Upper lobe of right lung (tissue), 1 donor: ENCODE results near the gene NOTCH1. TPM values are rescaled to one million over a fixed set of nuclear protein-coding genes. Genes with fewer than 3 reads are reported as not detected.
"Not testable (repeated sequence)": the region's sequence is repeated elsewhere in the genome, so short reads cannot be mapped to it uniquely, and the experiment has no call there.

Experiments used
- ATAC-seq: fragments of 200-7000 bp; cut with Tn5 transposase; one replicate; pipeline ENCODE4 v1.9.1; 2020; ENCODE audit warnings: mild to moderate bottlenecking, moderate library complexity
- DNase-seq: peaks from one replicate; pipeline ENCODE4 v3.0.0-alpha.2; 2020
- H3K27ac ChIP-seq: fragments of 200-600 bp; one replicate; pipeline ENCODE4 v1.8.0; 2022
- H3K27me3 ChIP-seq: fragments of 200-600 bp; one replicate; pipeline ENCODE4 v1.8.0; 2022; ENCODE audit warnings: mild to moderate bottlenecking
- H3K36me3 ChIP-seq: fragments of 200-600 bp; one replicate; pipeline ENCODE4 v1.8.0; 2022
- H3K4me1 ChIP-seq: fragments of 200-600 bp; one replicate; pipeline ENCODE4 v1.8.0; 2022
- H3K4me3 ChIP-seq: fragments of 200-600 bp; one replicate; pipeline ENCODE4 v1.8.0; 2022; ENCODE audit warnings: mild to moderate bottlenecking
- H3K9me3 ChIP-seq: fragments of 200-600 bp; one replicate; pipeline ENCODE4 v1.8.0; 2022
- CTCF ChIP-seq: fragments of 200-600 bp; IDR thresholded peaks from one replicate; pipeline ENCODE4 v1.8.0; 2022; ENCODE audit warnings: antibody characterized with exemption
- intact Hi-C: fragments of 100-400 bp; cut with DNase I; formaldehyde crosslinking; loops from one replicate; pipeline ENCODE4 v1.11.0; 2022
- total RNA-seq: library from RNA; stranded (reverse); fragmentation: NEBNext Ultra II Directional; extraction: Animal tissue kit (Norgen Biotek cat#: 25700); gene quantifications from one replicate; pipeline ENCODE4 v1.2.1, GENCODE V29; 2021
- donor health status: DM: no; HTN: yes; CAD: no; lungs with severe emphysema.

The NOTCH1 gene
- total RNA-seq, 1 donor from 2014 or later = 114 TPM

GRCh38 chr9:136575626-136576268, 29.9 kb upstream of the NOTCH1 start:
- no peak for ATAC-seq
- DNase-seq = no peak
- Histone ChIP-seq H3K27me3 (no peaks in the 10 kb centered on the region), H3K36me3 (no peaks in the 10 kb centered on the region), H3K4me3 (no peak overlapping the region), H3K27ac (no peak overlapping the region), H3K9me3 (no peaks in the 10 kb centered on the region), H3K4me1 (peaks cover 18% of the 10 kb centered on the region)
- intact Hi-C loops = no loop called here
- TF ChIP-seq CTCF = no peak

DNA sequence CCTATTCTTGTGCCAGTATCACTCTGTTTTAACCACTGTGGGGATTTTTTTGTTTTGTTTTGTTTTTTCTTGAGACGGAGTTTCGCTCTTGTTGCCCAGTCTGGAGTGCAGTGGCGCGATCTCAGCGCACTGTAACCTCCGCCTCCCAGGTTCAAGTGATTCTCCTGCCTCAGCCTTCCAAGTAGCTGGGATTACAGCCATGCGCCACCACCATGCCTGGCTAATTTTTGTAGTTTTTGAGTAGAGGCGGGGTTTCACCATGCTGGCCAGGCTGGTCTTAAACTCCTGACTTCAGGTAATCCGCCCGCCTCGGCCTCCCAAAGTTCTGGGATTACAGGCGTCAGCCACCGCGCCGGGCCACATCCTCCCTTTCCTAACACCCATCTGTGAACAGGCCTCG, 28.8 kb upstream of the NOTCH1 start:
- H3K27me3 ChIP-seq, intact Hi-C loops, H3K4me3 ChIP-seq, H3K36me3 ChIP-seq, DNase-seq, H3K9me3 ChIP-seq, H3K27ac ChIP-seq, ATAC-seq: not testable (repeated sequence)
- H3K4me1 ChIP-seq = peaks cover 18% of the 10 kb centered on the region

DNA sequence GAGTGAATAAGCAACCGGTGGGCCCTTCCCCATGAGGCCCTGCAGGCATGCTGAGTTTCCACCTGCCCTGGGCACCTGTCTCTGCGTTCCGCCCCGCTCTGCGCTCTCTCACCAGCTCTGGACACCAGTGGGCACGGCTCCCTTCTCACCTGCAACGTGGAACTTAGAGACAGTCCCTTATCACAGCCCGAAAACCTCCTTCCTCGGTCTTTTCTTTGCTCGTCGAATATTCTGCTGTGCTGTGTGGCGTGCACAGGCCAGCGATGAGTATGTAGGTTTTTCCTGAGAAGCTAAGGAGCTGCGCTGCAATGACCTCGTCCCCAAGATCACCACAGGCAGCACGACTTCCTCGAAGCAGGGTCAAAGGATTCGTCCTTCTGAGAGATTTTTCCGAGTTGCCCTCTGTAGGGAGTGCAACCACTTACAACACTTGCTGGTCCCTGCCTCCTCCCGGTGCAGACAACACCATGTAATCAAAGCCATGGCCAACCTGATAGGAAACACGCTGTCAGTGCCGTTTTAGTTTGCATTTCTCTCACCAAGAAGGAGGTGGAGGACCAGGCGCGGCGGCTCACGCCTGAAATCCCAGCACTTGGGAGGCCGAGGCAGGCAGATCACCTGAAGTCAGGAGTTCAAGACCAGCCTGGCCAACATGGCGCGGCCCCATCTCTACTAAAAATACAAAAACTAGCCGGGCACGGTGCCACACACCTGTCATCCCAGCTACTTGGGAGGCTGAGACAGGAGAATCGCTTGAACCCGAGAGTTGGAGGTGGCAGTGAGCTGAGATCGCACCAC, 27.2 kb upstream of the NOTCH1 start:
- TF ChIP-seq CTCF = no peak
- peaks cover 23% of the 10 kb centered on the region for H3K4me1 ChIP-seq
- no peak for DNase-seq

DNA sequence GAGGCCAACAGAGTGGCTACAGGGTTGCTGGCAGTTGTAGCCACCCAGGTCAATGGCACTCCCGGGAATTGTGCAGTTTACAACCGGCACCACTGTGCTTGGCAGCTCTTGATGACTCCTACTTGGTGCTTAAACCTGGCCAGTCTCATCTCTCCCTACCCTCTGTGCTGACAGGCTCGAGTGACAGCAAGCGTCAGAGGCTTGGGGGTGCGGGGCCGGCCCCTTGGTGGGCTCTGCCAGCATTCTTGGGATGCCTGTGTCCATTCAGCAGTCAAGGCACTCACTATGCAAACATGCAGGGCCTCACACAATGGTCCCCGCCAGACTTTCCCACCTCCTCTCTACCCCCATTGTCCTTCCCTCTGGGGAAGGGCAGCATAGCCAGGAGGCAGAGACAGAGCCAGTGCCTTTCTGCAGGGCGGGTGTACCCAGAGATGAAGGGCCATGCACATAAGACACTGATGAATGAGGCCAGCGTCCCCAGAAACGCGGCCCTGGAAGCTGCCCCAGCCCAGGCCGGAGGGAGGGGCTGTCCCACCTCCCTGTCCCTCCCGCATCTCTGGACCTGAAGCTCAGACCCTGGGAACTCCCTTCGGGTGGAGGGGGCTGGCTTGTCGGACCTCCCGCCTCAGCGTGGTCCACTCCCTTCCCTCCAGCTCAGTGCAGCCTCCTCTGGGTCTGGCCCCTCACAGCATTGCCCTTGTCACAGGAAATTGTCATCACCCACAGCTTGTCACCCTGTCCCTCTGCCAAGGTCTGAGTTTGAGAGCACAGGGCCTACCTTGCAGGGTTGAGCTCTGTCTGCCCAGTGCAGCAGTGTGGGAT, 26.4 kb upstream of the NOTCH1 start:
- ATAC-seq (peak; percentile 8), DNase-seq (no peak)
- no peaks in the 10 kb centered on the region for H3K27me3 ChIP-seq
- H3K9me3 ChIP-seq = no peaks in the 10 kb centered on the region
- intact Hi-C loops = no loop called here
- H3K4me3 ChIP-seq = no peak overlapping the region
- no peak for TF ChIP-seq CTCF
- H3K36me3 ChIP-seq = no peaks in the 10 kb centered on the region
- no peak overlapping the region for H3K27ac ChIP-seq
- H3K4me1 ChIP-seq = peaks cover 30% of the 10 kb centered on the region

More for the DNA sequence above, 27.2 kb upstream of the NOTCH1 start:
- H3K36me3 ChIP-seq = no peaks in the 10 kb centered on the region
- H3K27me3 ChIP-seq = no peaks in the 10 kb centered on the region
- H3K9me3 ChIP-seq = no peaks in the 10 kb centered on the region
- ATAC-seq = no peak
- intact Hi-C loops = no loop called here
- H3K4me3 ChIP-seq = no peak overlapping the region
- no peak overlapping the region for H3K27ac ChIP-seq

DNA sequence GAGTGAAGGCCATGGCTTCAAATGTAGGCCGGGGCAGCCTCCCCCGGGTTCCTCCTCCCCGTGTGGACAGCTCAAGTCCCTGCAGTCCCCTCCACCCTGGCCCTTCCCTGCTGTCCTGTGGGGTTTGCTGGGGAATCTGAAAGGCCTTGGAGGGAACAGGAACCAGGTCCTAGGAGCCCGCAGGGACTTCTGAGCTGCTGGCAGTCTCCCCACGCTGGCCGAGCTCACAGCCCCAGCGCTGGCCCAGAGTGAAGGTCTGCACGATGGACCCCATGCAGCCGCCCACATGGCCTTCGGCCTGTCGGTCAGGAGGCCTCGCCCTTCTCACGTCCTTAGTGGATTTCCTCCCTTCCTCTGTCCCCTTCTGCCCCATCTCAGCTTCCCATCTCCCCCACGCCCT, 25.7 kb upstream of the NOTCH1 start:
- intact Hi-C loops = no loop called here
- no peak for TF ChIP-seq CTCF
- DNase-seq (no peak), ATAC-seq (no peak)
- Histone ChIP-seq H3K4me3 (no peak overlapping the region), H3K4me1 (peaks cover 34% of the 10 kb centered on the region), H3K27me3 (no peaks in the 10 kb centered on the region), H3K9me3 (no peaks in the 10 kb centered on the region), H3K36me3 (no peaks in the 10 kb centered on the region), H3K27ac (no peak overlapping the region)

GRCh38 chr9:136570916-136571315, 25.1 kb upstream of the NOTCH1 start:
- H3K27me3 ChIP-seq = no peaks in the 10 kb centered on the region
- peaks cover 40% of the 10 kb centered on the region for H3K4me1 ChIP-seq
- H3K9me3 ChIP-seq = no peaks in the 10 kb centered on the region
- intact Hi-C loops = no loop called here
- no peak for DNase-seq
- no peak overlapping the region for H3K4me3 ChIP-seq
- no peaks in the 10 kb centered on the region for H3K36me3 ChIP-seq
- no peak for TF ChIP-seq CTCF
- H3K27ac ChIP-seq = no peak overlapping the region
- ATAC-seq = no peak
